Measurements from ENCODE around the gene CSGALNACT2.

The CSGALNACT2 gene

DNA sequence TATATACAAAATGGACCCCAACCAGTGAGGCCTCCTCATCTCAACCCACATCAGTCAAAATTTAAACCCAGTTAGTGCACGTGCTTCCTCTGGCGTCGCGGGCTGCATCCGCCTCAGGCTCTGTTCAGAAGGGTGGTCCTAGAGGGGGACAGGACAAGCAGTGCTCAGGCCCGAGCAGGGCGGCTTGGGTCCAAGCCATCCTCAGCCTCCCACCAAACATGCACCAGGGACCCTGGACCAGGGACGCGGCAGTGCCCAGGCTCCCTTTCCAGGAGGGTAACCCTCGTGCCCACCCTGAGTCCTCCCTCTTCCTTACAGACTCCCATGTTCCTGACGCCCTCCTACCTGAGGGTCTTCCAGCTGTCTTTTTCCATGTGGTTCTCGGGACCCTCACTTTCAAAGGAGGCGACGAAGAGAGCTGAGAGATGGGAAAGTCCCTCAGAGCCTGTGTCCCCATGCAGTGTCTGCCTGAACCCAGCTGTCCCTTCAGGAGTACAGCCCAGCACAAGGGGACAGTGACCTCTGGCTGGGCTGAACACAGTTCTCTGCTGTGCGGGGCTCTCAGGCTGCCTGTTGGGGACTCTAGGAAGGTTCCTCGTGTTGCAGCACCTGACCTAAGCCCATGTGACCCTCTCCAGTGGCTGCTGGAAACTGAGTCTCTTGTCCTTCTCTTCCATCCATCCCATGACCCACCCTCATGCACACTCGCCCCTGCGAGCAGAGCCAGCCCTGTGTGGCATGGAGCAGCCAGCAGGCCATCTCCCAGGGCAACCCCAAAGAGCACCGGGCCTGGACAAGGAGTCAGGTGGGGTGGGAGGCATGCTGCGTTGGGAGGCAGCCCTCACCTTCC is 58.1 kb downstream of the CSGALNACT2 start:
- no peaks in the 10 kb centered on the region for H3K36me3 ChIP-seq (ENCODE audit: insufficient read depth)
- TF ChIP-seq, protein P1, sequence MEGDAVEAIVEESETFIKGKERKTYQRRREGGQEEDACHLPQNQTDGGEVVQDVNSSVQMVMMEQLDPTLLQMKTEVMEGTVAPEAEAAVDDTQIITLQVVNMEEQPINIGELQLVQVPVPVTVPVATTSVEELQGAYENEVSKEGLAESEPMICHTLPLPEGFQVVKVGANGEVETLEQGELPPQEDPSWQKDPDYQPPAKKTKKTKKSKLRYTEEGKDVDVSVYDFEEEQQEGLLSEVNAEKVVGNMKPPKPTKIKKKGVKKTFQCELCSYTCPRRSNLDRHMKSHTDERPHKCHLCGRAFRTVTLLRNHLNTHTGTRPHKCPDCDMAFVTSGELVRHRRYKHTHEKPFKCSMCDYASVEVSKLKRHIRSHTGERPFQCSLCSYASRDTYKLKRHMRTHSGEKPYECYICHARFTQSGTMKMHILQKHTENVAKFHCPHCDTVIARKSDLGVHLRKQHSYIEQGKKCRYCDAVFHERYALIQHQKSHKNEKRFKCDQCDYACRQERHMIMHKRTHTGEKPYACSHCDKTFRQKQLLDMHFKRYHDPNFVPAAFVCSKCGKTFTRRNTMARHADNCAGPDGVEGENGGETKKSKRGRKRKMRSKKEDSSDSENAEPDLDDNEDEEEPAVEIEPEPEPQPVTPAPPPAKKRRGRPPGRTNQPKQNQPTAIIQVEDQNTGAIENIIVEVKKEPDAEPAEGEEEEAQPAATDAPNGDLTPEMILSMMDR (conservative IDR thresholded peaks at IDR 0.05; ENCODE audit: low read depth, low read length) = no peak
- no peak overlapping the region for H3K9ac ChIP-seq
- H3K27ac ChIP-seq = no peak overlapping the region
- no peak overlapping the region for H2AFZ ChIP-seq (ENCODE audit: low read depth)
- H3K27me3 ChIP-seq (ENCODE audit: insufficient read depth, low read depth) = no peaks in the 10 kb centered on the region
- H4K20me1 ChIP-seq (ENCODE audit: insufficient read depth) = no peaks in the 10 kb centered on the region
- no peaks in the 10 kb centered on the region for H3K4me1 ChIP-seq (ENCODE audit: low read depth, poor library complexity, severe bottlenecking)
- H3K4me2 ChIP-seq = no peak overlapping the region
- H3K4me3 ChIP-seq (IDR thresholded peaks at IDR 0.05; ENCODE audit: insufficient read depth, low read depth, low read length) = no peak overlapping the region
- H3K79me2 ChIP-seq (ENCODE audit: insufficient read depth, low read depth) = no peaks in the 10 kb centered on the region

DNA sequence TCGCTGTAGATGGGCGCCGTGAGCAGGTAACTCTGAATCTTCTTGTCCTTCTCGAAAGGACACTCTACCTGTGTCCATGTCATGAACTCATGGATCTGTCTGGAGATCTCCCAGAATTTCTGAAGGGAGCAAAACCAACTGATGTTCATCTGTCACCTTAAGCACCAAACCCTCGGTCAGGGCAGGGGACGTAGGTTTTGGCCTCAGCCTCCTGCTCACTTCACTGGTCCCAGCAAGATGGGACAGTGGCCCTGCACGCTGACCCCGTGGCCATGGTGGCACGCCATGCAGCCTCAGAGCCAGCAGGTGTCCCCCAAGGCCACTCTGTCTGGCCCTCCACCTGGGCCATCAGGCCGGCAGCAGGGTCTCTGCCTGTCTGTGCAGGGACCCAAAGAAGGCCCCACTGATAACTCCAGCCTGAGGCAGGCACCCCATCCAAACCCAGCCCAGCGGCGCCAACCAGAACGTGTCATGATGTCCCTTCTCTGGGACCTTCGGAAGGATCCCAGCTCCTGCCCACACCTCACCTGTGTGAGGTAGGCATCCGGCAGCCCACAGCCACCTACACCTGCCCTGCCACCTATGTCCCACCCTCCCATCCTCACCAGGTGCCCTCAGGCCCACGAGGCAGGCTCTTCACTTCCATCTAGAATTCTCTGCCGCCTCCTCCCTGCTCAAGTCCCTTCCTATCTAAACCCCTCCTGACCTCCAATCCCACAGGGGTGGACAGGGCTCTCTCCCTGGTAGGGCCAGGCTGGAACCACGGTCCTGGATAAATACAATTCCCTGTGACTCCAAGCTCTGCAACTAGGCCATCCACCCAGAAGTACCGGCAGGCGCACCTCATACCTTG is 59.0 kb downstream of the CSGALNACT2 start:
- no peak overlapping the region for H2AFZ ChIP-seq (ENCODE audit: low read depth)

DNA sequence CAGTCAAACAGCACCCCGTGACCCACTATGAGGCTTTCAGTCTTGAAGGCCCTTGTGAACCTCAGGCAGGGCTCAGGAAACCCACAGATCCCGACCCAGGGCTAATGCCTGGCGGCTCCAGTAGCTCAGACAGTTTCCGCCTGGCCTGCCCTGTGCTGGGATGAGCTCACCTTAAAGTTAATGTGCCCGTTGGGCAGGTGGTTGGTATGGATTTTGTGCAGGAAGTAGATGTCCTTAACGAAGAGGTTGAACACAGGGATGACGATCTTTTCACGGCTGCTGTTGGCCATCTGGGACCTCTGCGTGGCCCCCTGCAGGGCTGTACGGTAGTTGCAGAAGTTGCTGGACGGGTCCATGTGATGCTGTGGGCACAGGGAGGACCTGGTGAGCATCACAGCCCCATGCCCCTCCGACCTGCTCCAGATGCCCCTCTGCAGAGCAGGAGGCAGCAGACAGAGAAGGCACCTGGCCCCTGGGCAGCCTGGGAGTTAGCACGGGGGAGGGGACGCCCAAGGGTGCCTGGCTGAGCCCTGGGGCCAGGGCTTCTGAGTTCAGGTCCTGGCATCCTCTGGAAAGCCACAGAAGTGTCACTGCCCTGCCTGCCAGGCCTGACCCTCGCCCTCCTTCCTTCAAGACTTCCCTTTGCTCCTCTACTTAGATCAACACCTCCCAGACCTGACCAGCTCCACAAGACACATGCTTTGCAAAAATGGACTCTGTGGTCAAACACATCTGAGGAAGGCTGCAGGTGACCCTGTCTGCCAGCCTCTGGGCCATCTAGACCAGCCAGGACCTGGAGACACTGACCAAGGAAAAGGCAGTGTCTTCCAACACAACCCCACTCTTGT is 59.8 kb downstream of the CSGALNACT2 start:
- H3K79me2 ChIP-seq (ENCODE audit: insufficient read depth, low read depth) = no peaks in the 10 kb centered on the region
- no peaks in the 10 kb centered on the region for H3K4me1 ChIP-seq (ENCODE audit: low read depth, poor library complexity, severe bottlenecking)
- H3K9ac ChIP-seq = no peak overlapping the region
- H4K20me1 ChIP-seq (ENCODE audit: insufficient read depth) = no peaks in the 10 kb centered on the region
- TF ChIP-seq, protein P1 (conservative IDR thresholded peaks at IDR 0.05; ENCODE audit: low read depth, low read length) = peak; percentile 24; the same call in 1 of the 2 replicates
- no peaks in the 10 kb centered on the region for H3K36me3 ChIP-seq (ENCODE audit: insufficient read depth)
- no peak overlapping the region for H3K4me3 ChIP-seq (IDR thresholded peaks at IDR 0.05; ENCODE audit: insufficient read depth, low read depth, low read length)
- no peak overlapping the region for H2AFZ ChIP-seq (ENCODE audit: low read depth)
- no peaks in the 10 kb centered on the region for H3K27me3 ChIP-seq (ENCODE audit: insufficient read depth, low read depth)
- no peak overlapping the region for H3K4me2 ChIP-seq
- H3K27ac ChIP-seq = no peak overlapping the region

More for the DNA sequence above, 59.0 kb downstream of the CSGALNACT2 start:
- Histone ChIP-seq H3K4me3 (IDR thresholded peaks at IDR 0.05; ENCODE audit: insufficient read depth, low read depth, low read length) (no peak overlapping the region), H3K9ac (no peak overlapping the region), H3K4me2 (no peak overlapping the region), H3K79me2 (ENCODE audit: insufficient read depth, low read depth) (no peaks in the 10 kb centered on the region), H3K27me3 (ENCODE audit: insufficient read depth, low read depth) (no peaks in the 10 kb centered on the region), H3K4me1 (ENCODE audit: low read depth, poor library complexity, severe bottlenecking) (no peaks in the 10 kb centered on the region), H3K27ac (no peak overlapping the region), H3K36me3 (ENCODE audit: insufficient read depth) (no peaks in the 10 kb centered on the region), H4K20me1 (ENCODE audit: insufficient read depth) (no peaks in the 10 kb centered on the region)
- TF ChIP-seq, protein P1 (conservative IDR thresholded peaks at IDR 0.05; ENCODE audit: low read depth, low read length) = no peak

DNA sequence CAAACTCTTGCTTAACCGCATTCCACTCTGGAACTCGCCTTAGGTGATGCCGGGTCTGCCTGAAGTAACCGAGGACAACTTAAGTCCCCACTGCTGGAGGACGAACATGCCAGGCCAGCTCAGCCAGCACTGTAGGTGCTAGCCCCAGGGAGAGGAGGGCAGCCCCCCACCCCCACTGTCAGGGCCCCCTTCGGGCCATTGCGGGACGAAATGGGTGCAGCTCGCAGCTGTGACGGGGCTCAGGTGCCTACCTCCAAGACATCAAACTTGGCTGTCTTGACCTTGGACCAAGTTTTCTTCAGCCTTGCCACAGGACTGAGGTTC is 60.4 kb downstream of the CSGALNACT2 start:
- H3K27me3 ChIP-seq (ENCODE audit: insufficient read depth, low read depth) = no peaks in the 10 kb centered on the region
- TF ChIP-seq, protein P1 (conservative IDR thresholded peaks at IDR 0.05; ENCODE audit: low read depth, low read length) = no peak
- no peak overlapping the region for H3K27ac ChIP-seq
- H3K36me3 ChIP-seq (ENCODE audit: insufficient read depth) = no peaks in the 10 kb centered on the region
- no peak overlapping the region for H3K4me2 ChIP-seq
- H3K4me3 ChIP-seq (IDR thresholded peaks at IDR 0.05; ENCODE audit: insufficient read depth, low read depth, low read length) = no peak overlapping the region
- H3K4me1 ChIP-seq (ENCODE audit: low read depth, poor library complexity, severe bottlenecking) = no peaks in the 10 kb centered on the region
- H2AFZ ChIP-seq (ENCODE audit: low read depth) = no peak overlapping the region
- no peak overlapping the region for H3K9ac ChIP-seq
- no peaks in the 10 kb centered on the region for H3K79me2 ChIP-seq (ENCODE audit: insufficient read depth, low read depth)
- no peaks in the 10 kb centered on the region for H4K20me1 ChIP-seq (ENCODE audit: insufficient read depth)
